ENCODE results near the gene RGS13. TPM values are rescaled to one million over a fixed set of nuclear protein-coding genes. Genes with fewer than 3 reads are reported as not detected.
A peak's percentile ranks its signal among the peaks of the same experiment; 100 is the strongest.

The RGS13 gene
- total and polyA plus RNA-seq, 10 of the 15 experiments (the other 5 are each of a cell fraction or from before 2014, with no cell fraction given): 0.23 to 16.0 (median 0.36) TPM; not detected in 1

- TF ChIP-seq BMI1 (IDR thresholded peaks at IDR 0.05; ENCODE audit: borderline replicate concordance): no peak
- no peak for TF ChIP-seq SMAD5 (IDR thresholded peaks at IDR 0.05; ENCODE audit: low read depth)
- no peak for TF ChIP-seq SRF (IDR thresholded peaks at IDR 0.05; ENCODE audit: low read depth in 2 of 2, low read length in 2 of 2)
- no peak for TF ChIP-seq YBX1 (IDR thresholded peaks at IDR 0.05)
- no peak for TF ChIP-seq CBX5 (IDR thresholded peaks at IDR 0.05; ENCODE audit: low read depth)
- TF ChIP-seq, protein P1, sequence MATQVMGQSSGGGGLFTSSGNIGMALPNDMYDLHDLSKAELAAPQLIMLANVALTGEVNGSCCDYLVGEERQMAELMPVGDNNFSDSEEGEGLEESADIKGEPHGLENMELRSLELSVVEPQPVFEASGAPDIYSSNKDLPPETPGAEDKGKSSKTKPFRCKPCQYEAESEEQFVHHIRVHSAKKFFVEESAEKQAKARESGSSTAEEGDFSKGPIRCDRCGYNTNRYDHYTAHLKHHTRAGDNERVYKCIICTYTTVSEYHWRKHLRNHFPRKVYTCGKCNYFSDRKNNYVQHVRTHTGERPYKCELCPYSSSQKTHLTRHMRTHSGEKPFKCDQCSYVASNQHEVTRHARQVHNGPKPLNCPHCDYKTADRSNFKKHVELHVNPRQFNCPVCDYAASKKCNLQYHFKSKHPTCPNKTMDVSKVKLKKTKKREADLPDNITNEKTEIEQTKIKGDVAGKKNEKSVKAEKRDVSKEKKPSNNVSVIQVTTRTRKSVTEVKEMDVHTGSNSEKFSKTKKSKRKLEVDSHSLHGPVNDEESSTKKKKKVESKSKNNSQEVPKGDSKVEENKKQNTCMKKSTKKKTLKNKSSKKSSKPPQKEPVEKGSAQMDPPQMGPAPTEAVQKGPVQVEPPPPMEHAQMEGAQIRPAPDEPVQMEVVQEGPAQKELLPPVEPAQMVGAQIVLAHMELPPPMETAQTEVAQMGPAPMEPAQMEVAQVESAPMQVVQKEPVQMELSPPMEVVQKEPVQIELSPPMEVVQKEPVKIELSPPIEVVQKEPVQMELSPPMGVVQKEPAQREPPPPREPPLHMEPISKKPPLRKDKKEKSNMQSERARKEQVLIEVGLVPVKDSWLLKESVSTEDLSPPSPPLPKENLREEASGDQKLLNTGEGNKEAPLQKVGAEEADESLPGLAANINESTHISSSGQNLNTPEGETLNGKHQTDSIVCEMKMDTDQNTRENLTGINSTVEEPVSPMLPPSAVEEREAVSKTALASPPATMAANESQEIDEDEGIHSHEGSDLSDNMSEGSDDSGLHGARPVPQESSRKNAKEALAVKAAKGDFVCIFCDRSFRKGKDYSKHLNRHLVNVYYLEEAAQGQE (IDR thresholded peaks at IDR 0.05; ENCODE audit: low read depth, low read length): no peak
- TF ChIP-seq EP300 (IDR thresholded peaks at IDR 0.05; ENCODE audit: borderline replicate concordance in 1 of 2, control insufficient read depth in 1 of 2, low read depth in 2 of 2, low read length in 2 of 2): 0 out of 4 replicates have a peak, but pooled peaks of 1 of the 2 experiments have one; percentile 8
- TF ChIP-seq, protein P2, sequence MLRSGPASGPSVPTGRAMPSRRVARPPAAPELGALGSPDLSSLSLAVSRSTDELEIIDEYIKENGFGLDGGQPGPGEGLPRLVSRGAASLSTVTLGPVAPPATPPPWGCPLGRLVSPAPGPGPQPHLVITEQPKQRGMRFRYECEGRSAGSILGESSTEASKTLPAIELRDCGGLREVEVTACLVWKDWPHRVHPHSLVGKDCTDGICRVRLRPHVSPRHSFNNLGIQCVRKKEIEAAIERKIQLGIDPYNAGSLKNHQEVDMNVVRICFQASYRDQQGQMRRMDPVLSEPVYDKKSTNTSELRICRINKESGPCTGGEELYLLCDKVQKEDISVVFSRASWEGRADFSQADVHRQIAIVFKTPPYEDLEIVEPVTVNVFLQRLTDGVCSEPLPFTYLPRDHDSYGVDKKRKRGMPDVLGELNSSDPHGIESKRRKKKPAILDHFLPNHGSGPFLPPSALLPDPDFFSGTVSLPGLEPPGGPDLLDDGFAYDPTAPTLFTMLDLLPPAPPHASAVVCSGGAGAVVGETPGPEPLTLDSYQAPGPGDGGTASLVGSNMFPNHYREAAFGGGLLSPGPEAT (IDR thresholded peaks at IDR 0.05; ENCODE audit: low read depth): 0 out of 2 replicates have a peak, but pooled peaks have one; percentile 34
- TF ChIP-seq EED (IDR thresholded peaks at IDR 0.05; ENCODE audit: low read depth): no peak
- no peak for TF ChIP-seq KLF5 (IDR thresholded peaks at IDR 0.05; ENCODE audit: partially characterized antibody)
- TF ChIP-seq, protein P3, sequence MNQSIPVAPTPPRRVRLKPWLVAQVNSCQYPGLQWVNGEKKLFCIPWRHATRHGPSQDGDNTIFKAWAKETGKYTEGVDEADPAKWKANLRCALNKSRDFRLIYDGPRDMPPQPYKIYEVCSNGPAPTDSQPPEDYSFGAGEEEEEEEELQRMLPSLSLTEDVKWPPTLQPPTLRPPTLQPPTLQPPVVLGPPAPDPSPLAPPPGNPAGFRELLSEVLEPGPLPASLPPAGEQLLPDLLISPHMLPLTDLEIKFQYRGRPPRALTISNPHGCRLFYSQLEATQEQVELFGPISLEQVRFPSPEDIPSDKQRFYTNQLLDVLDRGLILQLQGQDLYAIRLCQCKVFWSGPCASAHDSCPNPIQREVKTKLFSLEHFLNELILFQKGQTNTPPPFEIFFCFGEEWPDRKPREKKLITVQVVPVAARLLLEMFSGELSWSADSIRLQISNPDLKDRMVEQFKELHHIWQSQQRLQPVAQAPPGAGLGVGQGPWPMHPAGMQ (IDR thresholded peaks at IDR 0.05; ENCODE audit: borderline replicate concordance): no peak
- peak; percentile 15 to 20; a peak in 1 of 4 replicates for TF ChIP-seq IKZF2 (IDR thresholded peaks at IDR 0.05)
- no peak for TF ChIP-seq CREB1 (IDR thresholded peaks at IDR 0.05; ENCODE audit: low read depth)
- TF ChIP-seq, protein P4, sequence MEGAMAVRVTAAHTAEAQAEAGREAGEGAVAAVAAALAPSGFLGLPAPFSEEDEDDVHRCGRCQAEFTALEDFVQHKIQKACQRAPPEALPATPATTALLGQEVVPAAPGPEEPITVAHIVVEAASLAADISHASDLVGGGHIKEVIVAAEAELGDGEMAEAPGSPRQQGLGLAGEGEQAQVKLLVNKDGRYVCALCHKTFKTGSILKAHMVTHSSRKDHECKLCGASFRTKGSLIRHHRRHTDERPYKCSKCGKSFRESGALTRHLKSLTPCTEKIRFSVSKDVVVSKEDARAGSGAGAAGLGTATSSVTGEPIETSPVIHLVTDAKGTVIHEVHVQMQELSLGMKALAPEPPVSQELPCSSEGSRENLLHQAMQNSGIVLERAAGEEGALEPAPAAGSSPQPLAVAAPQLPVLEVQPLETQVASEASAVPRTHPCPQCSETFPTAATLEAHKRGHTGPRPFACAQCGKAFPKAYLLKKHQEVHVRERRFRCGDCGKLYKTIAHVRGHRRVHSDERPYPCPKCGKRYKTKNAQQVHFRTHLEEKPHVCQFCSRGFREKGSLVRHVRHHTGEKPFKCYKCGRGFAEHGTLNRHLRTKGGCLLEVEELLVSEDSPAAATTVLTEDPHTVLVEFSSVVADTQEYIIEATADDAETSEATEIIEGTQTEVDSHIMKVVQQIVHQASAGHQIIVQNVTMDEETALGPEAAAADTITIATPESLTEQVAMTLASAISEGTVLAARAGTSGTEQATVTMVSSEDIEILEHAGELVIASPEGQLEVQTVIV (IDR thresholded peaks at IDR 0.05; ENCODE audit: borderline replicate concordance, partially characterized antibody): no peak
- no peak for TF ChIP-seq SMAD1 (IDR thresholded peaks at IDR 0.05; ENCODE audit: low read depth, partially characterized antibody)
- TF ChIP-seq RBBP5 (conservative IDR thresholded peaks at IDR 0.05): no peak
- TF ChIP-seq EZH2 (IDR thresholded peaks at IDR 0.05; ENCODE audit: borderline replicate concordance, control insufficient read depth, low read depth, low read length): no peak
- TF ChIP-seq CEBPB (IDR thresholded peaks at IDR 0.05; ENCODE audit: borderline replicate concordance in 1 of 2, low read depth in 2 of 2, low read length in 2 of 2): no peak
- TF ChIP-seq BHLHE40 (IDR thresholded peaks at IDR 0.05; ENCODE audit: borderline replicate concordance in 1 of 2, low read depth in 2 of 2, low read length in 1 of 2): peak in 1 of 2 experiments; percentile 25; a peak in 1 of 4 replicates
- peak; percentile 75 for TF ChIP-seq SREBF1 (IDR thresholded peaks at IDR 0.05; ENCODE audit: low read length)
- no peak for TF ChIP-seq BRCA1 (IDR thresholded peaks at IDR 0.05; ENCODE audit: low read depth, low read length)
Observed at GRCh38 chr1:192639607-192640368, 3.8 kb downstream of the RGS13 start (continued).
